Breast epithelium (tissue), 3 donors: ENCODE data around the gene ARID4B.

Source experiments
- CTCF ChIP-seq, 3 donors: fragments of 450-650 bp; IDR thresholded peaks; one replicate each; pipeline ENCODE4 v1.5.1; 2016 to 2017; ENCODE audit warnings: antibody characterized with exemption in 3 of 3, mild to moderate bottlenecking in 3 of 3, moderate library complexity in 3 of 3
- POLR2A ChIP-seq: fragments of 450-650 bp; IDR thresholded peaks from one replicate; pipeline ENCODE4 v1.6.1; 2016; ENCODE audit warnings: antibody characterized with exemption, mild to moderate bottlenecking, moderate library complexity
- POLR2AphosphoS5 ChIP-seq, 3 donors: sonication (generic); formaldehyde crosslinking; IDR thresholded peaks; one replicate each; pipeline ENCODE4 v1.6.1; 2017; ENCODE audit warnings: antibody characterized with exemption in 3 of 3

DNA sequence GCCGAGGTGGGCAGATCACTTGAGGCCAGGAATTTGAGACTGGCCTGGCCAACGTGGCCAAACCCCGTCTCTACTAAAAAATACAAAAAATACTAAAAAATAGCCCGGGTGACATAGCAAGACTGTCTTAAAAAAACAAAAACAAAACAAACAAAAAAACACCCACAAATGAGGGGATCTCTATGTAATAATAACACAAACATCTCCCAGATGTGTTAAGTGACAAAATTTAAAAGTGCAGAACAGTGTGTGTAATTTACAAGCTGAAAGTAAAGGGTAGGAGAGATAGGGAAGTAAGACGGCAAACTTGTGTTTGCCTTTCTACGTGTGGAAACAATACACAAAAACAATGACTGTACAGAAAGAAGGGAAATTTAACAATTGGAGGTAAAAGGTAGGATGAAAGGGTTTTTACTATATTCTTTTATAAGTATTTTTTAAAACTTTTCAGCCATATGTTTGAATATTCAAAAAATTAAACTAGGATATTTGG, 36.3 kb downstream of the ARID4B start:
- no peak for TF ChIP-seq POLR2A
- TF ChIP-seq CTCF (IDR thresholded peaks at IDR 0.05), result no peak
- TF ChIP-seq POLR2AphosphoS5 (IDR thresholded peaks at IDR 0.05), result no peak
